Measurements from ENCODE around the gene ODF4.

DNA sequence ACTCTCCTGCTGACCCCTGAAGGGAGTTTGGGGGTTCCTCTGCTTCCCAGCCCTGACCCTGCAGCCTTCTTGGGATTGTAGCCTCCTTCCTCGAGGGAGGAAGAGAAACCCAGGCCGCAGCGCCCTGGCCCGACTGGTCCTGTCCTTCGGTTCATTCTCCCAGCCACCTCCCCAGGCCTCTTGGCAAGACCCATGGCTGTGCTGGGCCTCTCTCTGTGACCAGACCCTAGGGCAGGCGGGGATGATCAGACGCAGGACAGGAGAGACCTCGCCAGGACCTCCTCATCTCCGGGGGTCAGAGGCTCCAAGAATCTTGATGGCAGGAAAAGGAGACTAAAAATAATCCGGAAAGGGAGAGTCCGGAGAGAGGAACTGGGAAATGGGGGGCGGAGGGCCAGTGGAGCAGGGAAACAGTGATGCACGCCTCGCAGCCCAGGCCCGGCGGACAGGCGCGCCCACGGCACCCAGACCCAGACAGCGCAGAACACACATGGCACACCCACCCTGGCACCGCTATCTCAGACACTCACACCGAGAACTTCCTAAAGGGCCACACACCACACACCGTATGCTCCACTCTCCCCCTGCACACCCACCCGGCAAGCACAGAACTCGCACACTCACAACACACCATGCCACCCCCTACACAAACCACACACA is 28.4 kb upstream of the ODF4 start:
- no peak for TF ChIP-seq CTCF (conservative IDR thresholded peaks at IDR 0.05)
- no peak for TF ChIP-seq EZH2 (IDR thresholded peaks at IDR 0.05; ENCODE audit: low read depth)

Data from PC-9 (cell line).